SK-N-SH treated with all-trans-retinoic acid at 6 μM for 48 hours (cell line): Measurements from ENCODE around the gene DDX27.

Experiments used
- ARNTL ChIP-seq: fragments of 450-650 bp; formaldehyde crosslinking; IDR thresholded peaks from 2 replicates; pipeline ENCODE4 v1.5.0; 2020; ENCODE audit warnings: low read depth, mild to moderate bottlenecking, moderate library complexity, borderline replicate concordance
- BACH2 ChIP-seq: fragments of 250-450 bp; sonication (Bioruptor Pico); IDR thresholded peaks from 2 replicates; pipeline ENCODE4 v1.9.0; 2021; ENCODE audit warnings: mild to moderate bottlenecking, borderline replicate concordance
- CSDC2 ChIP-seq: fragments of 250-450 bp; sonication (Bioruptor Pico); IDR thresholded peaks from 2 replicates; pipeline ENCODE4 v1.5.0; 2020; ENCODE audit warnings: mild to moderate bottlenecking, moderate library complexity
- GLIS3 ChIP-seq: fragments of 250-450 bp; sonication (Bioruptor Pico); IDR thresholded peaks from 2 replicates; pipeline ENCODE4 v1.5.0; 2020; ENCODE audit warnings: mild to moderate bottlenecking, moderate library complexity
- POU6F1 ChIP-seq: fragments of 250-450 bp; sonication (Bioruptor Pico); IDR thresholded peaks from 2 replicates; pipeline ENCODE4 v1.8.0; 2021; ENCODE audit warnings: low read depth, mild to moderate bottlenecking, moderate library complexity, borderline replicate concordance
- TOX ChIP-seq: fragments of 250-450 bp; sonication (Bioruptor Pico); IDR thresholded peaks from 2 replicates; pipeline ENCODE4 v1.8.0; 2021; ENCODE audit warnings: mild to moderate bottlenecking, moderate library complexity, borderline replicate concordance
- ZFP3 ChIP-seq: fragments of 250-450 bp; sonication (Bioruptor Pico); IDR thresholded peaks from 2 replicates; pipeline ENCODE4 v1.5.0; 2020; ENCODE audit warnings: mild to moderate bottlenecking, moderate library complexity
- ZFP30 ChIP-seq: fragments of 450-650 bp; formaldehyde crosslinking; IDR thresholded peaks from 2 replicates; pipeline ENCODE4 v1.5.0; 2022; ENCODE audit warnings: mild to moderate bottlenecking, moderate library complexity
- ZNF565 ChIP-seq: fragments of 450-650 bp; formaldehyde crosslinking; conservative IDR thresholded peaks from 2 replicates; pipeline ENCODE4 v1.5.0; 2020; ENCODE audit warnings: low read depth, mild to moderate bottlenecking, moderate library complexity
- ZNF70 ChIP-seq: fragments of 450-650 bp; formaldehyde crosslinking; IDR thresholded peaks from 2 replicates; pipeline ENCODE4 v1.5.0; 2020; ENCODE audit warnings: mild to moderate bottlenecking, moderate library complexity
- TF ChIP-seq, protein P1 (sequence below): fragments of 250-450 bp; sonication (Bioruptor Pico); IDR thresholded peaks from 2 replicates; pipeline ENCODE4 v1.8.0; 2020; ENCODE audit warnings: mild to moderate bottlenecking, moderate library complexity, borderline replicate concordance
- TF ChIP-seq, protein P2 (sequence below): fragments of 250-450 bp; sonication (Bioruptor Pico); IDR thresholded peaks from 2 replicates; pipeline ENCODE4 v1.5.1; 2020; ENCODE audit warnings: low read depth, mild to moderate bottlenecking, moderate library complexity

GRCh38 chr20:49210757-49211110 lies 8.5 kb upstream of the DDX27 start:
- TF ChIP-seq BACH2 (CRISPR knock-in tag), result no peak
- no peak for TF ChIP-seq ZFP3
- TF ChIP-seq ARNTL (CRISPR knock-in tag), result no peak
- TF ChIP-seq ZNF70, result no peak
- TF ChIP-seq TOX (CRISPR knock-in tag), result no peak
- TF ChIP-seq, protein P1, sequence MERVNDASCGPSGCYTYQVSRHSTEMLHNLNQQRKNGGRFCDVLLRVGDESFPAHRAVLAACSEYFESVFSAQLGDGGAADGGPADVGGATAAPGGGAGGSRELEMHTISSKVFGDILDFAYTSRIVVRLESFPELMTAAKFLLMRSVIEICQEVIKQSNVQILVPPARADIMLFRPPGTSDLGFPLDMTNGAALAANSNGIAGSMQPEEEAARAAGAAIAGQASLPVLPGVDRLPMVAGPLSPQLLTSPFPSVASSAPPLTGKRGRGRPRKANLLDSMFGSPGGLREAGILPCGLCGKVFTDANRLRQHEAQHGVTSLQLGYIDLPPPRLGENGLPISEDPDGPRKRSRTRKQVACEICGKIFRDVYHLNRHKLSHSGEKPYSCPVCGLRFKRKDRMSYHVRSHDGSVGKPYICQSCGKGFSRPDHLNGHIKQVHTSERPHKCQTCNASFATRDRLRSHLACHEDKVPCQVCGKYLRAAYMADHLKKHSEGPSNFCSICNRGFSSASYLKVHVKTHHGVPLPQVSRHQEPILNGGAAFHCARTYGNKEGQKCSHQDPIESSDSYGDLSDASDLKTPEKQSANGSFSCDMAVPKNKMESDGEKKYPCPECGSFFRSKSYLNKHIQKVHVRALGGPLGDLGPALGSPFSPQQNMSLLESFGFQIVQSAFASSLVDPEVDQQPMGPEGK (CRISPR knock-in tag), result no peak
- TF ChIP-seq, protein P2, sequence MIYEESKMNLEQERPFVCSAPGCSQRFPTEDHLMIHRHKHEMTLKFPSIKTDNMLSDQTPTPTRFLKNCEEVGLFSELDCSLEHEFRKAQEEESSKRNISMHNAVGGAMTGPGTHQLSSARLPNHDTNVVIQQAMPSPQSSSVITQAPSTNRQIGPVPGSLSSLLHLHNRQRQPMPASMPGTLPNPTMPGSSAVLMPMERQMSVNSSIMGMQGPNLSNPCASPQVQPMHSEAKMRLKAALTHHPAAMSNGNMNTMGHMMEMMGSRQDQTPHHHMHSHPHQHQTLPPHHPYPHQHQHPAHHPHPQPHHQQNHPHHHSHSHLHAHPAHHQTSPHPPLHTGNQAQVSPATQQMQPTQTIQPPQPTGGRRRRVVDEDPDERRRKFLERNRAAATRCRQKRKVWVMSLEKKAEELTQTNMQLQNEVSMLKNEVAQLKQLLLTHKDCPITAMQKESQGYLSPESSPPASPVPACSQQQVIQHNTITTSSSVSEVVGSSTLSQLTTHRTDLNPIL (CRISPR knock-in tag), result no peak
- TF ChIP-seq POU6F1, result no peak
- no peak for TF ChIP-seq GLIS3 (CRISPR knock-in tag)
- no peak for TF ChIP-seq CSDC2 (CRISPR knock-in tag)
- TF ChIP-seq ZNF565 (CRISPR knock-in tag), result no peak
- TF ChIP-seq ZFP30 (CRISPR knock-in tag), result no peak
